GM12864 (cell line): ENCODE measurements around the gene EIF2B5.

Experiments used
- DNase-seq: peaks from one replicate; pipeline ENCODE4 v3.0.0-alpha.2; 2011; ENCODE audit warnings: low read depth
- H3K4me3 ChIP-seq: 2 replicates; pipeline ENCODE4 v1.5.1; 2011; ENCODE audit warnings: mild to moderate bottlenecking, low read depth, low read length, control low read depth
- CTCF ChIP-seq: IDR thresholded peaks from 2 replicates; pipeline ENCODE4 v1.5.1; 2011; ENCODE audit warnings: low read depth, mild to moderate bottlenecking, moderate library complexity, low read length, control low read depth, inconsistent platforms; ENCODE audit errors: missing control alignments

The EIF2B5 gene

GRCh38 chr3:184177331-184177731 is 42.2 kb downstream of the EIF2B5 start:
- H3K4me3 ChIP-seq: no peak overlapping the region
- DNase-seq: no peak
- TF ChIP-seq CTCF: no peak

- H3K4me3 ChIP-seq: no peak overlapping the region
- no peak for DNase-seq
- no peak for TF ChIP-seq CTCF
Measured at GRCh38 chr3:184177767-184178306, 42.7 kb downstream of the EIF2B5 start.

GRCh38 chr3:184178521-184179138 is 43.5 kb downstream of the EIF2B5 start:
- no peak for DNase-seq
- TF ChIP-seq CTCF: no peak
- no peak overlapping the region for H3K4me3 ChIP-seq

- no peak overlapping the region for H3K4me3 ChIP-seq
- DNase-seq: no peak
- no peak for TF ChIP-seq CTCF
Measured at GRCh38 chr3:184180165-184180564, 45.0 kb downstream of the EIF2B5 start.

- no peak for DNase-seq
- no peak for TF ChIP-seq CTCF
- H3K4me3 ChIP-seq: no peak overlapping the region
Measured at GRCh38 chr3:184181596-184181995, 46.4 kb downstream of the EIF2B5 start.

GRCh38 chr3:184183679-184184078 is 48.5 kb downstream of the EIF2B5 start:
- TF ChIP-seq CTCF: no peak
- no peak overlapping the region for H3K4me3 ChIP-seq
- DNase-seq: no peak

GRCh38 chr3:184184546-184185230 is 49.5 kb downstream of the EIF2B5 start:
- no peak for TF ChIP-seq CTCF
- no peak for DNase-seq
- H3K4me3 ChIP-seq: no peak overlapping the region
